ENCODE data around the gene LRRFIP2.

LRRFIP2 gene

DNA sequence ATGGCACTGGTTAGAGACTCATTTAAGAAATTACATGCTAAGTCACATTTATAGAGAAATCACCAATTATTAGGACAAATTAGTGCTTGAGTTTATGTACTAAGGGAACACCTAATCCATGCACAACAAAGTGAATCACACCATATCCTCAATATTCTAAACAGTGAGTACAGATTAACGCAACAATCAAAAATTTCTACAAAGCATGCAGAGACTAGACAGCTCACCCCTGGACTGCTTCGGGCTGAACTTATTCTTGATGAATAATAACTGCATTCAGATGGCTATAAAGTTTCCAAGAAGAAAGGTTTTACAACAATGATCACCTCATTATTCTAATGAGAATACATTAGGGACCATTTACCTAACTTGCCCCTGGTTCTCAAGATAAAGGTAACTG, 66.5 kb downstream of the LRRFIP2 start:
- Histone ChIP-seq H3K4me1 (ENCODE audit: control insufficient read depth in 2 of 2, insufficient read depth in 2 of 2, low read length in 2 of 2) (peaks cover 0 to 4% of the 10 kb centered on the region in 2 donors), H3K9me3 (ENCODE audit: control insufficient read depth in 2 of 2, low read length in 2 of 2) (no peaks in the 10 kb centered on the region), H3K9ac (ENCODE audit: low read depth in 1 of 2, low read length in 2 of 2) (no peak overlapping the region), H3K27ac (ENCODE audit: low read depth in 2 of 2, low read length in 2 of 2) (no peak overlapping the region), H3K27me3 (ENCODE audit: control insufficient read depth in 2 of 2, insufficient read depth in 2 of 2, low read length in 2 of 2) (no peaks in the 10 kb centered on the region), H3K4me3 (ENCODE audit: low read length in 2 of 2) (no peak overlapping the region), H3K36me3 (ENCODE audit: control insufficient read depth in 2 of 2, insufficient read depth in 2 of 2, low read length in 2 of 2) (peaks cover under 1 to 4% of the 10 kb centered on the region in 2 donors)

DNA sequence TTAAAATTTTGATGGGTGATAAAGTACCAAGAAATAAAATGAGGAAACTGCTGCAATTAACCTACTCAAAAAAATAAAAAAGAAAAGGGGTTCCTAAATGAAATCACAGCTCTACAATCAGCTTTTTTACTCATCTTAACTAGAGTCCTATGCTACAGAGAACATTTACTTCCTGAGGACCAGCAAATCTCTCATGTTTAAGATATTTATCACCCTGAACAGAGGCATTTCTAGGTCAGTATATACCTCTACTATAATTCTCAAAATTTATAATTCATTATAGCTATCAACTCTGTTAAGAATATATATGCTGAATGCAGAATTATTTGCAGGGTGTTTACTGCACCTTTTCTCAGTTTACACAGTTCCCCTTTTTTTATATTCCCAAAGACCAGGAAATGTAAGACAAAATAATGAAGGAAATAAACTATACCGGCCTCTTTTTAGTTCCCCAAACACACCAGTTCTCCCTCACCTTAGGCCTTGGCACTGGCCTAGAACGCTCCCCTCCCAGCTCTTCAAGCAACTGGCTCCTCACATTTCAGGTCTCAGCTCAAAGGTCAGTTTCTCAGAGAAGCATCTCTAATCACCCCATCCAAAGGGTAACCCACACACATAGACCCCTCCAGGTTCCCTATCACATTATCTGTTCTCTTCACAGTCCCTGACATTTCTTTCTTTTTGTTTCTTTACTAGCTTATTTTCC, 71.1 kb downstream of the LRRFIP2 start:
- peaks cover 3 to 4% of the 10 kb centered on the region in 2 donors for H3K36me3 ChIP-seq (ENCODE audit: control insufficient read depth in 2 of 2, insufficient read depth in 2 of 2, low read length in 2 of 2)
- no peaks in the 10 kb centered on the region for H3K27me3 ChIP-seq (ENCODE audit: control insufficient read depth in 2 of 2, insufficient read depth in 2 of 2, low read length in 2 of 2)
- H3K9ac ChIP-seq (ENCODE audit: low read depth in 1 of 2, low read length in 2 of 2): no peak overlapping the region
- no peaks in the 10 kb centered on the region for H3K9me3 ChIP-seq (ENCODE audit: control insufficient read depth in 2 of 2, low read length in 2 of 2)
- no peak overlapping the region for H3K27ac ChIP-seq (ENCODE audit: low read depth in 2 of 2, low read length in 2 of 2)
- H3K4me3 ChIP-seq (ENCODE audit: low read length in 2 of 2): no peak overlapping the region
- H3K4me1 ChIP-seq (ENCODE audit: control insufficient read depth in 2 of 2, insufficient read depth in 2 of 2, low read length in 2 of 2): peaks cover 0 to 4% of the 10 kb centered on the region in 2 donors

DNA sequence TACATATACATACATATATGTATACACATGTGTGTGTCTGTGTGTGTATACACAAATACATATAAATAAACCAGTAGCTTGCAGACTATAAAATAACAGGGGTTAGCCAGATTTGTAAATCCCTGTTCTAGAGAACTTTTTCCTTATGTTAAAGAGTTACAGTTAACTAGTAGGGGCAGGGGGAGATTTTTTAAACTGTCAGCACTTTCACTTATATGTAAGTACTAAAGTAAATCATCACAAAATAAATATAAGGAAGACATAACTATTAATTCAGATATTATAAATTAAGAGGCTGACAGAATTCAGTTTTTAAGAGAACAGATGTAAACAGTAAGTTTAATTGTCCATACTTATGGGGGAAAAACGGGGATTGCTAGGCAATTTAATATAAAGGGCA, 74.0 kb downstream of the LRRFIP2 start:
- peaks cover 0 to 4% of the 10 kb centered on the region in 2 donors for H3K4me1 ChIP-seq (ENCODE audit: control insufficient read depth in 2 of 2, insufficient read depth in 2 of 2, low read length in 2 of 2)
- no peak overlapping the region for H3K4me3 ChIP-seq (ENCODE audit: low read length in 2 of 2)
- H3K9me3 ChIP-seq (ENCODE audit: control insufficient read depth in 2 of 2, low read length in 2 of 2): no peaks in the 10 kb centered on the region
- no peak overlapping the region for H3K9ac ChIP-seq (ENCODE audit: low read depth in 1 of 2, low read length in 2 of 2)
- H3K27ac ChIP-seq (ENCODE audit: low read depth in 2 of 2, low read length in 2 of 2): no peak overlapping the region
- peaks cover 3 to 6% of the 10 kb centered on the region in 2 donors for H3K36me3 ChIP-seq (ENCODE audit: control insufficient read depth in 2 of 2, insufficient read depth in 2 of 2, low read length in 2 of 2)
- H3K27me3 ChIP-seq (ENCODE audit: control insufficient read depth in 2 of 2, insufficient read depth in 2 of 2, low read length in 2 of 2): no peaks in the 10 kb centered on the region

DNA sequence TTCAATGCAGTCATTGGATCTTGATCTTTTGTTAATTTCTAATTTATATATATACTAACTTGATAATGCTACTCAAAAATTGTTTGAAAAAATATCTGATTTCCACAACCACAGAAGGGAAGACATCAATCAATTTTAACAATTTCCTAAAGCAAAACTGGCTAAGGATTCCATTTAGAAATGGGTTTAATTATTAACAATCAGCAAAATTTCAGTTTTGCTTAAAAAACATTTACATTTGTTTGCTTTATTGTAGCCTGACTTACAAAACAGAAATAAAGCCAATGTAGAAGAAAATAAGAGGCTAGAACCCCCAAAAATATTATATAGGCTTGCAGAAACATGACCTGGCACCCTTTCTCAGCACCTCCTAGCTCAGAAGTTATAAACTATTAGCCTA, 74.9 kb downstream of the LRRFIP2 start:
- Histone ChIP-seq H3K27ac (ENCODE audit: low read depth in 2 of 2, low read length in 2 of 2) (no peak overlapping the region), H3K36me3 (ENCODE audit: control insufficient read depth in 2 of 2, insufficient read depth in 2 of 2, low read length in 2 of 2) (peaks cover 4 to 5% of the 10 kb centered on the region in 2 donors), H3K4me3 (ENCODE audit: low read length in 2 of 2) (no peak overlapping the region), H3K9me3 (ENCODE audit: control insufficient read depth in 2 of 2, low read length in 2 of 2) (no peaks in the 10 kb centered on the region), H3K9ac (ENCODE audit: low read depth in 1 of 2, low read length in 2 of 2) (no peak overlapping the region), H3K4me1 (ENCODE audit: control insufficient read depth in 2 of 2, insufficient read depth in 2 of 2, low read length in 2 of 2) (peaks cover 0 to 4% of the 10 kb centered on the region in 2 donors), H3K27me3 (ENCODE audit: control insufficient read depth in 2 of 2, insufficient read depth in 2 of 2, low read length in 2 of 2) (no peaks in the 10 kb centered on the region)

DNA sequence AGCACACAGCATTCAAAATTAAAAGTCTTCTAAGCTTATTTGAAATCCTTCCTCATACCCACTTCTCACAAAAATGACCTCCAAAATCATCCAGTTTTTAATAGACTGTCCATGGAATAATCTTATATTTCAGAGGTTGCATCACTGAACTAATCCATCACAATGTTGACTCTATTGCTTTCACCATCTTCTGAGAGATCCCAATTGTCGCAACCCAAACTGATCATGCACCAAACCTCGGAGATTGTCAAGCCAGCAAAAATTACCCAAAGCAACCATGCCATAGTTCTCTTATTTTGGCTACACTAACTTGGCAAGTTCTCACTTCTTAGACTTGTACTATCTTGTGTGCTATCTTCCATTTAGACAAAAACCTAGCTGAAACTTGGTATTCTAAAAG, 75.5 kb downstream of the LRRFIP2 start:
- peaks cover 0 to 4% of the 10 kb centered on the region in 2 donors for H3K4me1 ChIP-seq (ENCODE audit: control insufficient read depth in 2 of 2, insufficient read depth in 2 of 2, low read length in 2 of 2)
- H3K9me3 ChIP-seq (ENCODE audit: control insufficient read depth in 2 of 2, low read length in 2 of 2): no peaks in the 10 kb centered on the region
- H3K4me3 ChIP-seq (ENCODE audit: low read length in 2 of 2): no peak overlapping the region
- peaks cover 5 to 9% of the 10 kb centered on the region in 2 donors for H3K36me3 ChIP-seq (ENCODE audit: control insufficient read depth in 2 of 2, insufficient read depth in 2 of 2, low read length in 2 of 2)
- no peak overlapping the region for H3K9ac ChIP-seq (ENCODE audit: low read depth in 1 of 2, low read length in 2 of 2)
- H3K27me3 ChIP-seq (ENCODE audit: control insufficient read depth in 2 of 2, insufficient read depth in 2 of 2, low read length in 2 of 2): no peaks in the 10 kb centered on the region
- no peak overlapping the region for H3K27ac ChIP-seq (ENCODE audit: low read depth in 2 of 2, low read length in 2 of 2)

DNA sequence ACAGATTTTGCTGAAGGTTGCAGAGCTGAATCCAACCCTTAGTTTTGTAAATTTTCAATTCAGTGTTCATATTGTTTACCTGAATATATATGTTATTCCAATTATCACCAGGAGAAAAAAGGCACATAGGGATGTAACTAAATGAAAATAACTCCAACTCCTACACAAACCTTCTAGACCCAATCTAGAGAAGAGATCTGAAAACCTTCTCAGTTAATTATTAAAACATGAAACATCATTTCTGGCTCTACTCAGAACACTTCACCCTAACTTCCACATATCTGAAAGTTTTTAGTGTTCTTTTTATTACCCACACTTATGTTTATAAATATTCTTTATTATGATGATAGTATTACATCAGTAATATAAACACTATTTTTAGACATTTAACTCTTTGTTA, 76.6 kb downstream of the LRRFIP2 start:
- Histone ChIP-seq H3K9me3 (ENCODE audit: control insufficient read depth in 2 of 2, low read length in 2 of 2) (no peaks in the 10 kb centered on the region), H3K27ac (ENCODE audit: low read depth in 2 of 2, low read length in 2 of 2) (no peak overlapping the region), H3K36me3 (ENCODE audit: control insufficient read depth in 2 of 2, insufficient read depth in 2 of 2, low read length in 2 of 2) (peaks cover 10 to 19% of the 10 kb centered on the region in 2 donors), H3K4me3 (ENCODE audit: low read length in 2 of 2) (no peak overlapping the region), H3K27me3 (ENCODE audit: control insufficient read depth in 2 of 2, insufficient read depth in 2 of 2, low read length in 2 of 2) (no peaks in the 10 kb centered on the region), H3K4me1 (ENCODE audit: control insufficient read depth in 2 of 2, insufficient read depth in 2 of 2, low read length in 2 of 2) (no peaks in the 10 kb centered on the region), H3K9ac (ENCODE audit: low read depth in 1 of 2, low read length in 2 of 2) (no peak overlapping the region)

DNA sequence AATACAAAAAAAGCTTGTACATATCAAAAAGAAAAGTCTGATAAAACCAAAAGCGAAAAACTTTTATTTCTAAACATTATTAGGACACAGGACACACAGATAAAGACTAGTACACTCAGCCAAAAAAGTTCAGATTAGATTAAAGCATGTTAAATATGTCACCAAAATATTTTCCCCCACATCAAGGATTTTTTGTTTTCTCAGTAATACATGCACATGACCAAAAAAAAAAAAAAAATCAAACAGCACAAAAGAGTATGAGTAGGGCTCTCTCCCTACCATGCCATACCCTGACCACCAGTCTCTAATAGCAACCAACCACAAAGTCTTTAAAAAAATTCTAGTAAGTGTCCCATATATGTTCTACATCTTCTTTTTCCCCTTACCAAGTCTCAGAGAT, 77.4 kb downstream of the LRRFIP2 start:
- Histone ChIP-seq H3K9me3 (ENCODE audit: control insufficient read depth in 2 of 2, low read length in 2 of 2) (no peaks in the 10 kb centered on the region), H3K27me3 (ENCODE audit: control insufficient read depth in 2 of 2, insufficient read depth in 2 of 2, low read length in 2 of 2) (no peaks in the 10 kb centered on the region), H3K27ac (ENCODE audit: low read depth in 2 of 2, low read length in 2 of 2) (no peak overlapping the region), H3K4me3 (ENCODE audit: low read length in 2 of 2) (no peak overlapping the region), H3K4me1 (ENCODE audit: control insufficient read depth in 2 of 2, insufficient read depth in 2 of 2, low read length in 2 of 2) (no peaks in the 10 kb centered on the region), H3K9ac (ENCODE audit: low read depth in 1 of 2, low read length in 2 of 2) (no peak overlapping the region), H3K36me3 (ENCODE audit: control insufficient read depth in 2 of 2, insufficient read depth in 2 of 2, low read length in 2 of 2) (peaks cover 10 to 23% of the 10 kb centered on the region in 2 donors)

DNA sequence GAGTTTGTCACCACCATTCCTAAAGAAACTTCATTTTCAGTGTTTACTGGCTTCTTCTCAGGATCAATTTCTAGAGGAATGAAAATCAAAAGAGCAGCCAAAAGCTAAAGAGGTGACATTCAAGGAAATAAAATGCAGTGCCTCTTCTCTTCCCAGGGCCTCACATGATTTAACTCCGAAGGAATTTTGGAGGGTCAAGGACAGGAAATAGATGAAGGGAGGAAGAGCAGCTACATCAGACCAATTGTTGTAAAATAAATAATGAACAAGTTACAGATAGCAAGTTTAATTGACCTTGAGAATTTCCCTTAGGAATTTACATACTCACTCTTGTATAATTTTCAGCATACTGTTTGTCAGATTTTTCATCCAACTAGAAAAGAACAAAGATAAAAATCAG, 78.1 kb downstream of the LRRFIP2 start:
- no peak overlapping the region for H3K9ac ChIP-seq (ENCODE audit: low read depth in 1 of 2, low read length in 2 of 2)
- no peaks in the 10 kb centered on the region for H3K4me1 ChIP-seq (ENCODE audit: control insufficient read depth in 2 of 2, insufficient read depth in 2 of 2, low read length in 2 of 2)
- H3K27me3 ChIP-seq (ENCODE audit: control insufficient read depth in 2 of 2, insufficient read depth in 2 of 2, low read length in 2 of 2): no peaks in the 10 kb centered on the region
- H3K27ac ChIP-seq (ENCODE audit: low read depth in 2 of 2, low read length in 2 of 2): no peak overlapping the region
- H3K9me3 ChIP-seq (ENCODE audit: control insufficient read depth in 2 of 2, low read length in 2 of 2): no peaks in the 10 kb centered on the region
- H3K36me3 ChIP-seq (ENCODE audit: control insufficient read depth in 2 of 2, insufficient read depth in 2 of 2, low read length in 2 of 2): peaks cover 12 to 26% of the 10 kb centered on the region in 2 donors
- no peak overlapping the region for H3K4me3 ChIP-seq (ENCODE audit: low read length in 2 of 2)

DNA sequence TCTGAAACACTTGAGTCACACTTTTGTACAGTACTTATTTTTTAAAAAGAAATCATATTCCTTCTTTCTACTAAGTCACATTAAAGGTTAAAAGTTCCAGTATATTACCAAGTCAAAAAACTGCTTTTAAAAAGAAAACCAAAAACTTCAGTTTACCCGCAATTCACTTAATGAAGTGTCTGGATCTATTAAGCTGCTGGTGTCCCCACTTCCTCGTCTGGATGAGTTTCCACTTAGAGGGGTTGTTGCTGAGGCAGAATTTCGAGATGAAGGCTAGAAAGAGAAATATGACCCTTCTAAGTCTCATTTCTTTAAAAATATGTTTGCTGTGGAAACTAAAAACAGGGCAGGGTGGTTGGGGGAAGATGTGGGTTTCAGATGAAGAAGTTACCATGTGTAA, 79.7 kb downstream of the LRRFIP2 start:
- Histone ChIP-seq H3K27me3 (ENCODE audit: control insufficient read depth in 2 of 2, insufficient read depth in 2 of 2, low read length in 2 of 2) (no peaks in the 10 kb centered on the region), H3K9ac (ENCODE audit: low read depth in 1 of 2, low read length in 2 of 2) (no peak overlapping the region), H3K27ac (ENCODE audit: low read depth in 2 of 2, low read length in 2 of 2) (no peak overlapping the region), H3K36me3 (ENCODE audit: control insufficient read depth in 2 of 2, insufficient read depth in 2 of 2, low read length in 2 of 2) (peaks cover 23 to 35% of the 10 kb centered on the region in 2 donors), H3K4me1 (ENCODE audit: control insufficient read depth in 2 of 2, insufficient read depth in 2 of 2, low read length in 2 of 2) (no peaks in the 10 kb centered on the region), H3K4me3 (ENCODE audit: low read length in 2 of 2) (no peak overlapping the region), H3K9me3 (ENCODE audit: control insufficient read depth in 2 of 2, low read length in 2 of 2) (no peaks in the 10 kb centered on the region)

DNA sequence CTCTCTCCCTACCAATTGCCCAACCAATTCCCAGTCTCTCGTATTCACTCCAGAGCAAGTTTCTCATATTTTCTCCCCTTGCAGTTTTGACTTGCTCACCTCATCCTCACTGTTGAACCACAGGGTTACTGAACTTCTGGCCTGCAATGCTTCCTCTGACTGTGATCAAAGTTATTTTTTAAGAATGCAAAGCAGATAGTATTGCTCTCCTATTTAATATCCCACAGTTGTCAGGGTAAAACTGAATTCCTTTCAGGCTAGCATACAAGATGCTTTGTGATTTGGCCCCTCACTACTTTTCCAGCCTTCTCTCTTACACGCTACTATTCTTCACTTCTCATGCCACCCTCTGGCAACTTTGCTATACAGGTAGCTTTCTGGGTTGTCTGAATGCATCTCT, 80.9 kb downstream of the LRRFIP2 start:
- H3K27ac ChIP-seq (ENCODE audit: low read depth in 2 of 2, low read length in 2 of 2): no peak overlapping the region
- peaks cover 30 to 37% of the 10 kb centered on the region in 2 donors for H3K36me3 ChIP-seq (ENCODE audit: control insufficient read depth in 2 of 2, insufficient read depth in 2 of 2, low read length in 2 of 2)
- H3K9ac ChIP-seq (ENCODE audit: low read depth in 1 of 2, low read length in 2 of 2): no peak overlapping the region
- H3K9me3 ChIP-seq (ENCODE audit: control insufficient read depth in 2 of 2, low read length in 2 of 2): no peaks in the 10 kb centered on the region
- H3K27me3 ChIP-seq (ENCODE audit: control insufficient read depth in 2 of 2, insufficient read depth in 2 of 2, low read length in 2 of 2): no peaks in the 10 kb centered on the region
- H3K4me1 ChIP-seq (ENCODE audit: control insufficient read depth in 2 of 2, insufficient read depth in 2 of 2, low read length in 2 of 2): no peaks in the 10 kb centered on the region
- H3K4me3 ChIP-seq (ENCODE audit: low read length in 2 of 2): no peak overlapping the region

Measured in mucosa of rectum (tissue), 2 donors.